Calu3 (cell line): ENCODE results near the gene ANO2. TPM values are rescaled to one million over a fixed set of nuclear protein-coding genes. Genes with fewer than 3 reads are reported as not detected.

Experiments
- BruUV-seq: library from RNA; stranded (reverse); fragments of 400-500 nt; replicated peaks from 2 replicates; lab custom pipeline; 2021; lab: Mats Ljungman, UMichigan
- CTCF ChIA-PET: fragments of 300-600 bp; sonication (Branson Sonifier 250); formaldehyde crosslinking; loops from one replicate; lab custom pipeline; 2022; ENCODE audit warnings: antibody characterized with exemption; lab: Charles Lee
- DNase-seq: peaks from one replicate; pipeline ENCODE4 v3.0.0; 2022
- H3K27ac Mint-ChIP-seq: one replicate; pipeline ENCODE4 v1.8.0; 2022; ENCODE audit warnings: mixed read lengths; ENCODE audit not compliant: unreplicated experiment
- H3K27me3 Mint-ChIP-seq: one replicate; pipeline ENCODE4 v1.8.0; 2022; ENCODE audit warnings: mixed read lengths; ENCODE audit not compliant: unreplicated experiment
- H3K36me3 Mint-ChIP-seq: one replicate; pipeline ENCODE4 v1.8.0; 2022; ENCODE audit warnings: mild to moderate bottlenecking, moderate library complexity, mixed read lengths; ENCODE audit not compliant: insufficient read depth, unreplicated experiment
- H3K4me1 Mint-ChIP-seq: one replicate; pipeline ENCODE4 v1.8.0; 2022; ENCODE audit warnings: mild to moderate bottlenecking, low read depth, mixed read lengths; ENCODE audit not compliant: unreplicated experiment
- H3K4me3 Mint-ChIP-seq: one replicate; pipeline ENCODE4 v1.8.0; 2022; ENCODE audit warnings: mild to moderate bottlenecking, low read depth, moderate library complexity, mixed read lengths; ENCODE audit not compliant: unreplicated experiment
- H3K9me3 Mint-ChIP-seq: one replicate; pipeline ENCODE4 v1.8.0; 2022; ENCODE audit warnings: low read depth, mixed read lengths; ENCODE audit not compliant: unreplicated experiment
- CTCF ChIP-seq: fragments of 200-600 bp; IDR thresholded peaks from one replicate; pipeline ENCODE4 v1.8.0; 2022; ENCODE audit warnings: antibody characterized with exemption; ENCODE audit not compliant: unreplicated experiment
- intact Hi-C: fragments of 100-400 bp; cut with micrococcal nuclease; formaldehyde crosslinking; loops from one replicate; pipeline ENCODE4 v1.10.0; 2022; ENCODE audit not compliant: unreplicated experiment
- total RNA-seq: library from RNA; stranded (reverse); gene quantifications from 2 replicates; pipeline ENCODE4 v1.2.3, GENCODE V29; 2022

ANO2 gene
- total RNA-seq, 1 experiment from 2014 or later: not detected

- Mint-ChIP-seq H3K4me1 (no peaks in the 10 kb centered on the region), H3K27ac (no peak overlapping the region), H3K36me3 (no peaks in the 10 kb centered on the region), H3K27me3 (peaks cover 35% of the 10 kb centered on the region), H3K4me3 (no peak overlapping the region), H3K9me3 (no peaks in the 10 kb centered on the region)
- no TSS peak for BruUV-seq
- no peak for TF ChIP-seq CTCF
- no peak for DNase-seq
- CTCF ChIA-PET: no interaction called here
- intact Hi-C loops: no loop called here
These were observed 209.0 kb downstream of the ANO2 start for GRCh38 chr12:5736016-5736415.

GRCh38 chr12:5733916-5734315 lies 211.1 kb downstream of the ANO2 start:
- peaks cover 14% of the 10 kb centered on the region for H3K27me3 Mint-ChIP-seq
- CTCF ChIA-PET: no interaction called here
- no peak overlapping the region for H3K4me3 Mint-ChIP-seq
- DNase-seq: no peak
- no peaks in the 10 kb centered on the region for H3K36me3 Mint-ChIP-seq
- TF ChIP-seq CTCF: no peak
- H3K27ac Mint-ChIP-seq: no peak overlapping the region
- no peaks in the 10 kb centered on the region for H3K9me3 Mint-ChIP-seq
- no peaks in the 10 kb centered on the region for H3K4me1 Mint-ChIP-seq
- intact Hi-C loops: no loop called here
- no TSS peak for BruUV-seq

GRCh38 chr12:5733136-5733755 lies 211.8 kb downstream of the ANO2 start:
- no peak for DNase-seq
- no peak for TF ChIP-seq CTCF
- Mint-ChIP-seq H3K4me3 (no peak overlapping the region), H3K27ac (no peak overlapping the region), H3K36me3 (no peaks in the 10 kb centered on the region), H3K27me3 (peaks cover 14% of the 10 kb centered on the region), H3K9me3 (no peaks in the 10 kb centered on the region), H3K4me1 (no peaks in the 10 kb centered on the region)
- intact Hi-C loops: no loop called here
- no TSS peak for BruUV-seq
- CTCF ChIA-PET: no interaction called here

GRCh38 chr12:5730962-5731361 lies 214.1 kb downstream of the ANO2 start:
- H3K4me1 Mint-ChIP-seq: no peaks in the 10 kb centered on the region
- intact Hi-C loops: no loop called here
- H3K27me3 Mint-ChIP-seq: peaks cover 16% of the 10 kb centered on the region
- TF ChIP-seq CTCF: no peak
- H3K27ac Mint-ChIP-seq: no peak overlapping the region
- CTCF ChIA-PET: no interaction called here
- H3K9me3 Mint-ChIP-seq: no peaks in the 10 kb centered on the region
- no peak overlapping the region for H3K4me3 Mint-ChIP-seq
- no peaks in the 10 kb centered on the region for H3K36me3 Mint-ChIP-seq
- BruUV-seq: no TSS peak
- DNase-seq: no peak
